Stimulated activated CD4-positive, alpha-beta T cell treated with anti-CD3 and anti-CD28 coated beads, Interleukin-2, amount 100 ng/mL, for 48 hours (primary cell): ENCODE data around the gene SELENON.

ENCODE experiments used
- DNase-seq, 2 donors: peaks; one replicate each; pipeline ENCODE4 v3.0.0-alpha.2; 2020

Gene SELENON

GRCh38 chr1:25770541-25771220 is 29.3 kb upstream of the SELENON start:
- DNase-seq: no peak

DNA sequence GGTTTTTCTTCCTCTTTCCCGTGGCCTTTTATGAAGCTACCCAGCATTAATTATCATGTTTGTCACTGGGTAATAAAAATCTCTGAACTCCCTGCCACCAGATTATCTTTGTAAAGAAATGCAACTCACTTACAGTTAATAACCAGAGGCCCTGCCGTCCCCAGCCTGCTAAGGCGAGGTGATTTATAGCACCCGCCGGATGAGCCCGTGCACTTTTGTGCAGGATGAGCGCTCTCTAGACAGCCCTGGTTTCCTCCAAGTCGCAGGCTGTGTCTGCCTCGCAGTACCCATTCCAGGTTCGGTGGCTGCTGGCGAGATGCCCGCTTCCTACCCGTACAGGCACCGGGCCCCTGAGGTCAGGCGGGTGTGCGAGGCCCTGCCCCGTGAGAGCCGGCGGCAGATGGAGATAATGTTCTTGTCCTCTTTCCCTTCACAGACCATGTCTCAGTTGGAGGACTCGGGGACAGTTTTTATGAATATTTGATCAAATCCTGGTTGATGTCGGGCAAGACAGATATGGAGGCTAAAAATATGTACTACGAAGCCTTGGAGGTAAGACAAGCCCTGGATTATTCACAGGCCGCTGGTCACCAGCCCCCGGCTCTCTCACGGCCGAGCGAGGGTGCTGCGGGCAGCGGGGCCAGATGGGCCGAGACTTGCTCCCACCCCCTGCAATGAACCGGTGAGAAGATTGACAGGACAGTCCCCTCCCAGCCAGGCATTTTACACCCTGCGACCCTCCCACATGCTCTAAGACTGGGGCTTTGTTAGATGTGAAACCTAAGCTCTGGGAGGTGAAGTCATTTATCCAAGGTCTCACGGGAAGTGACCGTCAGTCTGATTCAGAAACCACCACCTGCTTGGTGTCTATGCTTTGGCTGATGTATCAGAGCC is 28.5 kb upstream of the SELENON start:
- DNase-seq: no peak

DNA sequence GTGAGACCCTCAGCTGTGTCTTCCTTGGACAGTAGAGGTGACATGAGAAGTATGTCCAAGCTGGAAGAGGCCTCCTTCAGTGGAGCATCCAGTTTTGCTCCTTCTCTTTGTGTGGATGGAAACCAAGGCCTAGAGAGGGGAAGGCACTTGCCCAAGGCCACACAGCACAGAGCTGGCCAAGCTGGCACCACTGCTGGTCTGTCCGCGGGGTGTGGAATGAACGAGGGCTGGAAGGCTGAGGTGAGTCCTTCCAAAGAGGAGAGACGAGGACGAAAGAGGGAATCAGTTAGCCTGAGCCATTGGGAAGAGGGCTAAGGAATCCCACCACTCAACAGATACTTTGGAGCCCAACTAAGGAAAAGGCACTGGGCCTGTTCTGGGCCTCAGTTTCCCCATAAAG is 27.8 kb upstream of the SELENON start:
- no peak for DNase-seq

DNA sequence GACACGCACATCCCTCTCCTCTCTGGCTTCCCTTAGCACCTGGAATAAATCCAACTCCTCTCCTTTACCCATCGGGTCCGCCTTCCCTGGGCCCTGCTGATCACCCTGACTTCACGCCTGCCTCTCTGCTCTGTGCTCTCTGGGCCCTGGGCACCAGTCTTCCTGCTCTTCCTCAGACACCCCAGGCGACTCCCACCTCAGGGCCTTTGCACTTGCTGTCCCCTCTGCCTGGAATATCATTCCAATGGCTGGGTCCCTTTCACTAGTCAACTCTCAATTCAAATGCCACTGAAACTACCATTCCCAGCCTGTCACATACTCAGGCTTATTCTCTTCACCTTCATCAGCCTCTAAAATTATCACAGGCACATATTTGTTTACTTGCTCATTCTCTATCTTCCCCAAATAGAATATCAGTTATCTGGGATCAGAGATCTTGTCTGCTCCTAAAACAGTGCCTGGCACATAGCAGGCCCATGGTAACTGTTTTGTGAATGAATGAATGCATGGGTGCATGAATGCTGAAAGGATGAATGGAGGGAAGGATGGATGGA is 27.2 kb upstream of the SELENON start:
- no peak for DNase-seq

GRCh38 chr1:25773441-25774125 is 26.4 kb upstream of the SELENON start:
- no peak for DNase-seq

- no peak for DNase-seq
Observed at GRCh38 chr1:25774206-25774803, 25.7 kb upstream of the SELENON start.

GRCh38 chr1:25774921-25775771 is 24.8 kb upstream of the SELENON start:
- DNase-seq: peak; percentile 63 to 64

- DNase-seq: no peak
Observed at GRCh38 chr1:25779388-25779787, 20.6 kb upstream of the SELENON start.

GRCh38 chr1:25779894-25780293 is 20.1 kb upstream of the SELENON start:
- DNase-seq: no peak

DNA sequence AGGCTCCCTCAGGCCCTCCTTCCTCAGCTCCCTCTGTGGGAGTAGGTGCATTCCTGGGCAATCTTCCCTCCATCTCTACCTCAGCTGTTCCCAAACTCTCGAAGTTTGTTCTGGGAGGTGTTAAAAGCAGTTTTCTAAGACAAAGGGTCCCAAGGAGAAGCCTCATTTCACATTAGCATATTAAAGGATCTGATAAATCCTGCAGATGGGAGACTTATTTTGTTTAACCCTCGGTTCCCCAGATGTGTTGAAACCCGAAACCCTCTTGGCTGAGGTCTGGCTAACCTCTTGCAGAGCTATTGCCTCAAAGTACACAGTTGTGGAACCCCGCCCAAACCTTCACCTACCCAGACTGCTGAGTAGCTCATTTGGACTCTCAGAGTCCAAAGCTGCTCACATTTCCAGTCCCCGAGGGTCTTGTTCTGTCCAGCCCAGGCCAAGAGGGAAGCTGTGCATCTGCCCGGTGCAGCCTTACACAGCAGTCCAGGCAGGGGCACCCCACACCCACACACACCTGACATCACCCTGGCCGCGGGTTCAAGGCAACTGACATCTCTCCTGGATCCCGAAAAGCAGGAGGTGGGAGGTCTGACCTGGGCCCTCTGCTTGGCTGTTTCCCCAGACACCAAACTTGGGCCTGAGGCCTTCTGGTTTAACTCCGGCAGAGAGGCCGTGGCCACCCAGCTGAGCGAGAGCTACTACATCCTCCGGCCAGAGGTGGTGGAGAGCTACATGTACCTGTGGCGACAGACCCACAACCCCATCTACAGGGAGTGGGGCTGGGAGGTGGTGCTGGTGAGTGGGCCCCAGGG is 19.5 kb upstream of the SELENON start:
- DNase-seq: no peak

DNA sequence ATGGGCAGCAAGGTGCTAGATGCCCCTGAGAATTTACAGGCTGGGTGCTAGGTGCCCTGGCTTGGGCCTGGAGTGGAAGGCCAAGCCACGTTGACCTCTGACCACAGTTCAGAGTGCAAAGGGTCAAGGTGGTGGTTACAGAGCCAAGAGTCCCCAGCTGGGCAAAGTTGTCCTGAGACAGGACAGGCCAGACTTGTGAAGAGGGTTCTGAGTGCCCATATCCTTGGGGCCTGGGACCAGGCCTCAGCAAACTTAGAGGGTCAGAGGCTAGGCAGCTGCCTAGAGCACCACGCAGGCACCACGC is 18.9 kb upstream of the SELENON start:
- no peak for DNase-seq

GRCh38 chr1:25782608-25783201 is 17.3 kb upstream of the SELENON start:
- DNase-seq: no peak

DNA sequence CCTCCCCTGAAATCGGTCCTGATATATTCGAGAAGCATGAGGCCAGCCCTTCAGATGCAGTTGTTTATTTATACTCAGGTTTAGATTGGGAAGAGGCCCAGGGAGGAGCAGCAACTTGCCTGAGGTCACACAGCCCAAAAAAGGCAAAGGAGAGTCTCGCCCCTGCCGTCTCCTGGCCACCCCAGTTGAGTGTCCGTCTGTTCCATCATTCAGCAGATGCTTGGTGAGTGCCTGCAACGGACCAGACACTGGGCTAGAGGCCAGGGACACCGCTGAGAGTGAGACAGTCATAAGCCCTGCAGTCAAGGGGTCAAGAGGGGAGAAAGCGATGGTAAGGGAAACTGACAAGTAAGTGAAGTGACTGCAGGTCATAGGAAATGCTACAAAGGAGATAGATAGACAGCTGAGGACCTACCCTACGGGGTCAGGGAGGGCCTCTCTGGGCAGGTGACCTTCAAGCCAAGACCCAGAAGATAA is 15.4 kb upstream of the SELENON start:
- no peak for DNase-seq

GRCh38 chr1:25785333-25786067 is 14.5 kb upstream of the SELENON start:
- no peak for DNase-seq

- no peak for DNase-seq
Observed at GRCh38 chr1:25786887-25787759, 12.9 kb upstream of the SELENON start.

DNA sequence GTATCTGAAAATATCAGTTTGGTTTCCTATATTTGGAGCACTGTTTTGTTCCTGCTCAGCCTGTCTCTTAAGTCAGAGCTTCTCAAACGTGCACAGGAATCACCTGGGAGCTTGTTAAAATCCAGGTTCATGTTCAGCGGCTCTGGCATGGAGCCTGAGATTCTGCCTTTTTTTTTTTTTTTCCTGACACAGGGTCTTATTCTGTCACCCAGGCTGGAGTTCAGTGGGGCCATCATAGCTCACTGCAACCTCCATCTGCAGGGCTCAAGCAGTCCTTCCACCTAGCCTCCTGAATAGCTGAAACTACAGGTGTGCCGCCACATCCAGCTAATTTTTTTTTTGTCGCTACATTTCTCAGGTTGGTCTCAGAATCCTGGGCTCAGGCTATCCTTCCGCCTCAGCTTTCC is 12.2 kb upstream of the SELENON start:
- DNase-seq: no peak

- DNase-seq: no peak
Observed at GRCh38 chr1:25790472-25790871, 9.5 kb upstream of the SELENON start.

GRCh38 chr1:25792115-25792514 is 7.9 kb upstream of the SELENON start:
- DNase-seq: no peak

DNA sequence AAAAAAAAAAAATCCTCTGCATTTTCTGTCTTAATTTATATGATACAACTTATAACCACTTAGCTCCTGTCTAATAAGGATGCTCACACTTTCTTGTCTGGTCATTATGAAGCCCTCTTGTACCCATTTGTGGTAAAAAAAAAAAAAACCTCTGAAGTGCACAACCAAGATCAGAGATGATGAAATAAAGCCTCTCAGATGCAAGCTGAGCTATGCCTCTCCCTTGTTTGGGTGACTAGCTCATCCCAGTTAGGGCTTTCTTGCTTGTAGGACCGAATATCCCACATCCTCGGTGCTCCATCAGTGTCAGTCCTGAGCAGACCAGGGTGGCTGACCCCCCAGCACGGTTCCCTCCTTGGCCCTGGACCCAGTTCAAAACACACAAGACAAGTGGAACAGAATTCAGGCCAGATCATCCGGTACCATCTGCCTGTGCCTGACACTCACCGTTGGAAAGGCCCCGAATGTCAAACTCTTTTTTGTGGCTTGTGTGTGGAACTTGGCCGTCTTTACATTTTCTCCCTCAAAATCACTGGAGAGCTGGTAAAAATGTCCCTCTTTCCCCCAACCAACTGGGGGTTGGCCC is 6.3 kb upstream of the SELENON start:
- no peak for DNase-seq
